ENCODE data around the gene SERTAD4. TPM values are rescaled to one million over a fixed set of nuclear protein-coding genes. Genes with fewer than 3 reads are reported as not detected.

The SERTAD4 gene
- total and polyA plus RNA-seq, 2 donors (not counting 1 experiment from before 2014, with no cell fraction given): 0.17 to 7.6 TPM

- Histone ChIP-seq H4K20me1 (ENCODE audit: control insufficient read depth, extremely low read depth, insufficient read depth, low read length) (no peaks in the 10 kb centered on the region), H3K9ac (ENCODE audit: insufficient read depth, low read length) (no peak overlapping the region), H3K4me3 (replicated peaks in 1 of 4; ENCODE audit: control extremely low read depth in 1 of 4, insufficient read depth in 1 of 4, low read depth in 3 of 4, low read length in 4 of 4) (no peak overlapping the region), H3K4me1 (ENCODE audit: control insufficient read depth, extremely low read depth, insufficient read depth, low read length) (no peaks in the 10 kb centered on the region), H3K4me2 (ENCODE audit: extremely low read depth, insufficient read depth, low read length) (no peak overlapping the region), H3K27ac (ENCODE audit: insufficient read depth, low read length) (no peak overlapping the region), H3K79me2 (ENCODE audit: control insufficient read depth, insufficient read depth, low read length) (no peaks in the 10 kb centered on the region), H2AFZ (ENCODE audit: low read length) (no peak overlapping the region), H3K9me3 (ENCODE audit: control insufficient read depth, insufficient read depth, low read depth, low read length) (no peaks in the 10 kb centered on the region), H3K27me3 (ENCODE audit: control insufficient read depth, insufficient read depth, low read length) (no peaks in the 10 kb centered on the region), H3K36me3 (ENCODE audit: control insufficient read depth, insufficient read depth, low read length) (no peaks in the 10 kb centered on the region)
- no peak for DNase-seq (ENCODE audit: low read depth in 2 of 2)
- TF ChIP-seq, protein P1, sequence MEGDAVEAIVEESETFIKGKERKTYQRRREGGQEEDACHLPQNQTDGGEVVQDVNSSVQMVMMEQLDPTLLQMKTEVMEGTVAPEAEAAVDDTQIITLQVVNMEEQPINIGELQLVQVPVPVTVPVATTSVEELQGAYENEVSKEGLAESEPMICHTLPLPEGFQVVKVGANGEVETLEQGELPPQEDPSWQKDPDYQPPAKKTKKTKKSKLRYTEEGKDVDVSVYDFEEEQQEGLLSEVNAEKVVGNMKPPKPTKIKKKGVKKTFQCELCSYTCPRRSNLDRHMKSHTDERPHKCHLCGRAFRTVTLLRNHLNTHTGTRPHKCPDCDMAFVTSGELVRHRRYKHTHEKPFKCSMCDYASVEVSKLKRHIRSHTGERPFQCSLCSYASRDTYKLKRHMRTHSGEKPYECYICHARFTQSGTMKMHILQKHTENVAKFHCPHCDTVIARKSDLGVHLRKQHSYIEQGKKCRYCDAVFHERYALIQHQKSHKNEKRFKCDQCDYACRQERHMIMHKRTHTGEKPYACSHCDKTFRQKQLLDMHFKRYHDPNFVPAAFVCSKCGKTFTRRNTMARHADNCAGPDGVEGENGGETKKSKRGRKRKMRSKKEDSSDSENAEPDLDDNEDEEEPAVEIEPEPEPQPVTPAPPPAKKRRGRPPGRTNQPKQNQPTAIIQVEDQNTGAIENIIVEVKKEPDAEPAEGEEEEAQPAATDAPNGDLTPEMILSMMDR (conservative IDR thresholded peaks at IDR 0.05 in 1 of 2, IDR thresholded peaks at IDR 0.05 in 1 of 2; ENCODE audit: low read depth in 1 of 2, low read length in 2 of 2): no peak
- TF ChIP-seq EZH2 (IDR thresholded peaks at IDR 0.05; ENCODE audit: low read length, missing control alignments): no peak
Measured at GRCh38 chr1:210198840-210199239, 33.8 kb upstream of the SERTAD4 start.

- Histone ChIP-seq H4K20me1 (ENCODE audit: control insufficient read depth, extremely low read depth, insufficient read depth, low read length) (no peaks in the 10 kb centered on the region), H3K36me3 (ENCODE audit: control insufficient read depth, insufficient read depth, low read length) (no peaks in the 10 kb centered on the region), H3K9ac (ENCODE audit: insufficient read depth, low read length) (no peak overlapping the region), H3K4me3 (replicated peaks in 1 of 4; ENCODE audit: control extremely low read depth in 1 of 4, insufficient read depth in 1 of 4, low read depth in 3 of 4, low read length in 4 of 4) (no peak overlapping the region), H3K4me2 (ENCODE audit: extremely low read depth, insufficient read depth, low read length) (no peak overlapping the region), H3K9me3 (ENCODE audit: control insufficient read depth, insufficient read depth, low read depth, low read length) (no peaks in the 10 kb centered on the region), H3K4me1 (ENCODE audit: control insufficient read depth, extremely low read depth, insufficient read depth, low read length) (no peaks in the 10 kb centered on the region), H3K27ac (ENCODE audit: insufficient read depth, low read length) (no peak overlapping the region), H3K27me3 (ENCODE audit: control insufficient read depth, insufficient read depth, low read length) (no peaks in the 10 kb centered on the region), H2AFZ (ENCODE audit: low read length) (no peak overlapping the region), H3K79me2 (ENCODE audit: control insufficient read depth, insufficient read depth, low read length) (no peaks in the 10 kb centered on the region)
- TF ChIP-seq EZH2 (IDR thresholded peaks at IDR 0.05; ENCODE audit: low read length, missing control alignments): no peak
- TF ChIP-seq, protein P1 (conservative IDR thresholded peaks at IDR 0.05 in 1 of 2, IDR thresholded peaks at IDR 0.05 in 1 of 2; ENCODE audit: low read depth in 1 of 2, low read length in 2 of 2): no peak
- DNase-seq (ENCODE audit: low read depth in 2 of 2): no peak
Measured at GRCh38 chr1:210200124-210200736, 32.4 kb upstream of the SERTAD4 start.

DNA sequence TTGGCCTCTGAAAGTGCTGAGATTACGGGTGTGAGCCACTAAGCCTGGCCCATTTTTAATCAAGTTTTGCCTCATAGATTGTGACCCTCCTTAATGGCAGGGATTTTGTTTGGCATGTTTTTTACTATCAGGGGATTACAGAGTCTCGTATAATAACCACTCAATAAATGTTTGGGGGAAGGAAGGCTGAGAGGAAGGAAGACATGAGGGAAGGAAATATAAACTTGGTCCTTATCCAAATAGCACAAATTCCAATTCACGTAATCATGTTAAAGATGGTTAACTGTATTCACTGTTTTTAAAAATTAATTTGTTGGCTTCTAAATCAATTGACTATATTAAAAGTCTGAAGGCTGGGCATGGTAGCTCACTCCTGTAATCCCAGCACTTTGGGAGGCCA lies 30.9 kb upstream of the SERTAD4 start:
- H3K4me3 ChIP-seq (replicated peaks in 1 of 4; ENCODE audit: control extremely low read depth in 1 of 4, insufficient read depth in 1 of 4, low read depth in 3 of 4, low read length in 4 of 4): no peak overlapping the region
- H4K20me1 ChIP-seq (ENCODE audit: control insufficient read depth, extremely low read depth, insufficient read depth, low read length): no peaks in the 10 kb centered on the region
- no peak overlapping the region for H2AFZ ChIP-seq (ENCODE audit: low read length)
- H3K27me3 ChIP-seq (ENCODE audit: control insufficient read depth, insufficient read depth, low read length): no peaks in the 10 kb centered on the region
- no peak overlapping the region for H3K9ac ChIP-seq (ENCODE audit: insufficient read depth, low read length)
- no peak overlapping the region for H3K27ac ChIP-seq (ENCODE audit: insufficient read depth, low read length)
- no peak overlapping the region for H3K4me2 ChIP-seq (ENCODE audit: extremely low read depth, insufficient read depth, low read length)
- peak in 1 of 2 donors; percentile 34 for DNase-seq (ENCODE audit: low read depth in 2 of 2)
- no peaks in the 10 kb centered on the region for H3K9me3 ChIP-seq (ENCODE audit: control insufficient read depth, insufficient read depth, low read depth, low read length)
- H3K79me2 ChIP-seq (ENCODE audit: control insufficient read depth, insufficient read depth, low read length): no peaks in the 10 kb centered on the region
- TF ChIP-seq, protein P1 (conservative IDR thresholded peaks at IDR 0.05 in 1 of 2, IDR thresholded peaks at IDR 0.05 in 1 of 2; ENCODE audit: low read depth in 1 of 2, low read length in 2 of 2): no peak
- no peak for TF ChIP-seq EZH2 (IDR thresholded peaks at IDR 0.05; ENCODE audit: low read length, missing control alignments)
- no peaks in the 10 kb centered on the region for H3K4me1 ChIP-seq (ENCODE audit: control insufficient read depth, extremely low read depth, insufficient read depth, low read length)
- H3K36me3 ChIP-seq (ENCODE audit: control insufficient read depth, insufficient read depth, low read length): no peaks in the 10 kb centered on the region
